IPS DF 6.9 (cell line): ENCODE data around the gene TERB1.

Experiments
- DNase-seq: peaks from one replicate; pipeline ENCODE4 v3.0.0-alpha.2; 2013; ENCODE audit warnings: low read depth, low spot score
- H3K27ac ChIP-seq: one replicate; pipeline ENCODE4 v1.5.1; 2013; ENCODE audit warnings: low read length, control low read depth
- H3K27me3 ChIP-seq: 2 replicates; pipeline ENCODE4 v1.6.1; 2013; ENCODE audit warnings: mild to moderate bottlenecking, low read length; ENCODE audit not compliant: control insufficient read depth, insufficient read depth
- H3K36me3 ChIP-seq: 2 replicates; pipeline ENCODE4 v1.6.1; 2013; ENCODE audit warnings: low read length; ENCODE audit not compliant: control insufficient read depth, insufficient read depth
- H3K4me1 ChIP-seq: 2 replicates; pipeline ENCODE4 v1.6.1; 2013; ENCODE audit warnings: low read length; ENCODE audit not compliant: control insufficient read depth, insufficient read depth
- H3K4me3 ChIP-seq: 2 replicates; pipeline ENCODE4 v1.5.1; 2013; ENCODE audit warnings: mild to moderate bottlenecking, low read length
- H3K9me3 ChIP-seq: 2 replicates; pipeline ENCODE4 v1.6.1; 2013; ENCODE audit warnings: low read length, inconsistent platforms; ENCODE audit not compliant: control insufficient read depth, insufficient read depth
- WGBS: extraction: QIAGEN DNeasy Blood & Tissue Kit; methylation state at CpG from one replicate; pipeline ENCODE4 v1.1.7; 2013; ENCODE audit warnings: mixed read lengths, missing lambda C conversion rate; ENCODE audit not compliant: insufficient read length, insufficient coverage; 5-methylcytosine and 5-hydroxymethylcytosine counted together

Gene TERB1

GRCh38 chr16:66731101-66731500 is 70.3 kb downstream of the TERB1 start:
- H3K4me3 ChIP-seq: no peak overlapping the region
- H3K9me3 ChIP-seq: no peaks in the 10 kb centered on the region
- DNase-seq: no peak
- no peak overlapping the region for H3K27ac ChIP-seq
- peaks cover 34% of the 10 kb centered on the region; the same call in 1 of the 2 replicates for H3K36me3 ChIP-seq
- H3K4me1 ChIP-seq: peaks cover 3% of the 10 kb centered on the region; the same call in 1 of the 2 replicates
- no CpG with 5 or more reads among the region's 7 CpGs for WGBS
- H3K27me3 ChIP-seq: no peaks in the 10 kb centered on the region

GRCh38 chr16:66728804-66729203 is 72.6 kb downstream of the TERB1 start:
- Histone ChIP-seq H3K27ac (no peak overlapping the region), H3K27me3 (no peaks in the 10 kb centered on the region), H3K4me1 (peaks cover 3% of the 10 kb centered on the region; the same call in 1 of the 2 replicates), H3K4me3 (no peak overlapping the region), H3K36me3 (peaks cover 43% of the 10 kb centered on the region), H3K9me3 (no peaks in the 10 kb centered on the region)
- no CpG with 5 or more reads among the region's 4 CpGs for WGBS
- DNase-seq: no peak

- Histone ChIP-seq H3K9me3 (no peaks in the 10 kb centered on the region), H3K36me3 (peaks cover 43% of the 10 kb centered on the region), H3K4me1 (peaks cover 3% of the 10 kb centered on the region; the same call in 1 of the 2 replicates), H3K4me3 (no peak overlapping the region), H3K27ac (no peak overlapping the region), H3K27me3 (no peaks in the 10 kb centered on the region)
- WGBS: no CpG with 5 or more reads among the region's 3 CpGs
- no peak for DNase-seq
These were observed 73.1 kb downstream of the TERB1 start for GRCh38 chr16:66728117-66728787.

- no peak overlapping the region for H3K27ac ChIP-seq
- WGBS: no CpG with 5 or more reads among the region's 3 CpGs
- H3K36me3 ChIP-seq: peaks cover 16% of the 10 kb centered on the region
These were observed 80.6 kb downstream of the TERB1 start for GRCh38 chr16:66720766-66721165.

GRCh38 chr16:66719246-66719645 is 82.1 kb downstream of the TERB1 start:
- 100% methylated on average over 1 of the region's 4 CpGs for WGBS
- peaks cover 8% of the 10 kb centered on the region; the same call in 1 of the 2 replicates for H3K36me3 ChIP-seq

More at GRCh38 chr16:66720766-66721165, 80.6 kb downstream of the TERB1 start:
- H3K4me3 ChIP-seq: no peak overlapping the region
- H3K4me1 ChIP-seq: no peaks in the 10 kb centered on the region
- DNase-seq: no peak
- no peaks in the 10 kb centered on the region for H3K9me3 ChIP-seq
- no peaks in the 10 kb centered on the region for H3K27me3 ChIP-seq

GRCh38 chr16:66717776-66718175 is 83.6 kb downstream of the TERB1 start:
- Histone ChIP-seq H3K9me3 (no peaks in the 10 kb centered on the region), H3K4me3 (no peak overlapping the region), H3K36me3 (peaks cover under 1% of the 10 kb centered on the region; the same call in 1 of the 2 replicates)

More at GRCh38 chr16:66719246-66719645, 82.1 kb downstream of the TERB1 start:
- Histone ChIP-seq H3K27me3 (no peaks in the 10 kb centered on the region), H3K9me3 (no peaks in the 10 kb centered on the region), H3K27ac (no peak overlapping the region), H3K4me3 (no peak overlapping the region), H3K4me1 (no peaks in the 10 kb centered on the region)
- DNase-seq: no peak

GRCh38 chr16:66717112-66717675 is 84.2 kb downstream of the TERB1 start:
- Histone ChIP-seq H3K4me3 (no peak overlapping the region), H3K9me3 (no peaks in the 10 kb centered on the region), H3K4me1 (no peaks in the 10 kb centered on the region), H3K36me3 (no peaks in the 10 kb centered on the region; the same call in 1 of the 2 replicates), H3K27me3 (no peaks in the 10 kb centered on the region), H3K27ac (no peak overlapping the region)
- no CpG with 5 or more reads among the region's 12 CpGs for WGBS
- DNase-seq: no peak

More at GRCh38 chr16:66717776-66718175, 83.6 kb downstream of the TERB1 start:
- H3K27ac ChIP-seq: no peak overlapping the region
- no peaks in the 10 kb centered on the region for H3K27me3 ChIP-seq
- no peak for DNase-seq
- no peaks in the 10 kb centered on the region for H3K4me1 ChIP-seq
- whole genome bisulfite sequencing: no CpG with 5 or more reads among the region's 4 CpGs

- Histone ChIP-seq H3K4me1 (no peaks in the 10 kb centered on the region), H3K36me3 (no peaks in the 10 kb centered on the region), H3K27ac (no peak overlapping the region), H3K9me3 (no peaks in the 10 kb centered on the region), H3K27me3 (no peaks in the 10 kb centered on the region), H3K4me3 (no peak overlapping the region)
- no CpG with 5 or more reads among the region's 6 CpGs for WGBS
- DNase-seq: no peak
These were observed 86.6 kb downstream of the TERB1 start for GRCh38 chr16:66714654-66715307.

GRCh38 chr16:66714062-66714461 is 87.3 kb downstream of the TERB1 start:
- no peaks in the 10 kb centered on the region for H3K36me3 ChIP-seq
- H3K4me3 ChIP-seq: no peak overlapping the region
- no peak overlapping the region for H3K27ac ChIP-seq
- no peak for DNase-seq
- WGBS: no CpG with 5 or more reads among the region's 6 CpGs
- no peaks in the 10 kb centered on the region for H3K9me3 ChIP-seq
- no peaks in the 10 kb centered on the region for H3K27me3 ChIP-seq
- no peaks in the 10 kb centered on the region for H3K4me1 ChIP-seq

GRCh38 chr16:66713076-66713475 is 88.3 kb downstream of the TERB1 start:
- Histone ChIP-seq H3K27me3 (no peaks in the 10 kb centered on the region), H3K4me1 (no peaks in the 10 kb centered on the region), H3K27ac (no peak overlapping the region), H3K36me3 (no peaks in the 10 kb centered on the region), H3K9me3 (no peaks in the 10 kb centered on the region), H3K4me3 (no peak overlapping the region)
- DNase-seq: no peak
- no CpG with 5 or more reads among the region's 2 CpGs for WGBS
